H9 (cell line): Measurements from ENCODE around the gene GHR. TPM values are rescaled to one million over a fixed set of nuclear protein-coding genes. Genes with fewer than 3 reads are reported as not detected.

Experiments
- DNase-seq: peaks from one replicate; pipeline ENCODE4 v3.0.0-alpha.2; 2017
- H2AFZ ChIP-seq: one replicate; pipeline ENCODE4 v1.6.1; 2013; ENCODE audit warnings: mild to moderate bottlenecking, low read length, control low read depth, moderate library complexity
- H2AK5ac ChIP-seq: 2 replicates; pipeline ENCODE4 v1.6.1; 2013; ENCODE audit warnings: low read length, control low read depth, mixed read lengths; ENCODE audit not compliant: insufficient read length
- H2BK120ac ChIP-seq: one replicate; pipeline ENCODE4 v1.6.1; 2013; ENCODE audit warnings: low read depth, mild to moderate bottlenecking, low read length, control low read depth, inconsistent platforms; ENCODE audit not compliant: poor library complexity, severe bottlenecking
- H2BK12ac ChIP-seq: 2 replicates; pipeline ENCODE4 v1.6.1; 2013; ENCODE audit warnings: low read length, control low read depth, mixed read lengths, low read depth; ENCODE audit not compliant: insufficient read length
- H2BK15ac ChIP-seq: 2 replicates; pipeline ENCODE4 v1.6.1; 2013; ENCODE audit warnings: low read depth, low read length, control low read depth
- H2BK20ac ChIP-seq: one replicate; pipeline ENCODE4 v1.6.1; 2013; ENCODE audit warnings: low read depth, mild to moderate bottlenecking, low read length, control low read depth, inconsistent platforms; ENCODE audit not compliant: poor library complexity, severe bottlenecking
- H2BK5ac ChIP-seq: 2 replicates; pipeline ENCODE4 v1.6.1; 2013; ENCODE audit warnings: low read length, control low read depth, mixed read lengths; ENCODE audit not compliant: insufficient read length
- H3K14ac ChIP-seq: 2 replicates; pipeline ENCODE4 v1.6.1; 2013; ENCODE audit warnings: low read length, control low read depth; ENCODE audit not compliant: insufficient read depth
- H3K18ac ChIP-seq: 2 replicates; pipeline ENCODE4 v1.6.1; 2013; ENCODE audit warnings: low read depth, mild to moderate bottlenecking, mixed read lengths, low read length, control low read depth; ENCODE audit not compliant: insufficient read length
- H3K23ac ChIP-seq: 2 replicates; pipeline ENCODE4 v1.6.1; 2013; ENCODE audit warnings: low read length, control low read depth, mixed read lengths, low read depth; ENCODE audit not compliant: insufficient read length
- H3K23me2 ChIP-seq: 2 replicates; pipeline ENCODE4 v1.6.1; 2013; ENCODE audit warnings: low read depth, mild to moderate bottlenecking, mixed read lengths, low read length, control low read depth; ENCODE audit not compliant: insufficient read length, poor library complexity, severe bottlenecking
- H3K27ac ChIP-seq: 2 replicates; pipeline ENCODE4 v1.5.1; 2013; ENCODE audit warnings: low read length, control low read depth, mixed read lengths, low read depth; ENCODE audit not compliant: insufficient read length
- H3K27me3 ChIP-seq: 2 replicates; pipeline ENCODE4 v1.6.1; 2013; ENCODE audit warnings: low read length, control low read depth, inconsistent platforms; ENCODE audit not compliant: insufficient read depth
- H3K4ac ChIP-seq: 2 replicates; pipeline ENCODE4 v1.6.1; 2013; ENCODE audit warnings: low read depth, mild to moderate bottlenecking, control low read depth, inconsistent platforms, low read length, moderate library complexity
- H3K4me1 ChIP-seq: 2 replicates; pipeline ENCODE4 v1.6.1; 2013; ENCODE audit warnings: low read length, control low read depth, inconsistent platforms; ENCODE audit not compliant: insufficient read depth
- H3K4me2 ChIP-seq: 2 replicates; pipeline ENCODE4 v1.6.1; 2013; ENCODE audit warnings: low read length, control low read depth, mixed read lengths; ENCODE audit not compliant: insufficient read length, insufficient read depth
- H3K56ac ChIP-seq: 2 replicates; pipeline ENCODE4 v1.6.1; 2013; ENCODE audit warnings: low read depth, mild to moderate bottlenecking, mixed read lengths, low read length, control low read depth; ENCODE audit not compliant: insufficient read length
- H3K79me1 ChIP-seq: 2 replicates; pipeline ENCODE4 v1.6.1; 2013; ENCODE audit warnings: low read depth, mild to moderate bottlenecking, moderate library complexity, low read length, control low read depth, inconsistent platforms; ENCODE audit not compliant: insufficient read depth, poor library complexity, severe bottlenecking
- H3K79me2 ChIP-seq: 2 replicates; pipeline ENCODE4 v1.6.1; 2013; ENCODE audit warnings: low read length, control low read depth, inconsistent platforms; ENCODE audit not compliant: insufficient read depth
- H3K9ac ChIP-seq: 2 replicates; pipeline ENCODE4 v1.6.1; 2013; ENCODE audit warnings: low read length, control low read depth, mixed read lengths; ENCODE audit not compliant: insufficient read length; ENCODE audit errors: extremely low read depth
- H3K9me3 ChIP-seq: one replicate; pipeline ENCODE4 v1.6.1; 2013; ENCODE audit warnings: low read depth, low read length, inconsistent platforms; ENCODE audit not compliant: control insufficient read depth
- H3T11ph ChIP-seq: one replicate; pipeline ENCODE4 v1.6.1; 2013; ENCODE audit warnings: mild to moderate bottlenecking, low read length, control low read depth, inconsistent platforms
- H4K20me1 ChIP-seq: one replicate; pipeline ENCODE4 v1.6.1; 2013; ENCODE audit not compliant: control insufficient read depth, insufficient read length, insufficient read depth
- H4K5ac ChIP-seq: 2 replicates; pipeline ENCODE4 v1.6.1; 2013; ENCODE audit warnings: low read depth, mild to moderate bottlenecking, mixed read lengths, low read length, control low read depth; ENCODE audit not compliant: insufficient read length
- H4K8ac ChIP-seq: replicated peaks from 2 replicates; pipeline ENCODE4 v1.6.1; 2013; ENCODE audit warnings: low read length, control low read depth, mixed read lengths, low read depth; ENCODE audit not compliant: insufficient read length
- H4K91ac ChIP-seq: 2 replicates; pipeline ENCODE4 v1.6.1; 2013; ENCODE audit warnings: low read depth, mild to moderate bottlenecking, moderate library complexity, mixed read lengths, low read length, control low read depth; ENCODE audit not compliant: insufficient read length
- H3K27ac Mint-ChIP-seq, 3 experiments: 2 replicates in 2 of 3; 3 replicates in 1 of 3; pipeline ENCODE4 v1.8.0; 2020 to 2021; ENCODE audit warnings: mixed read lengths in 3 of 3, mild to moderate bottlenecking in 1 of 3, moderate library complexity in 1 of 3
- H3K27me3 Mint-ChIP-seq: 2 replicates; pipeline ENCODE4 v1.8.0; 2021; ENCODE audit warnings: low read depth, mild to moderate bottlenecking, moderate library complexity, mixed read lengths
- H3K36me3 Mint-ChIP-seq, 3 experiments: 2 replicates in 2 of 3; 3 replicates in 1 of 3; pipeline ENCODE4 v1.8.0; 2020 to 2021; ENCODE audit warnings: low read depth in 3 of 3, mixed read lengths in 3 of 3; ENCODE audit not compliant: insufficient read depth in 1 of 3
- H3K4me1 Mint-ChIP-seq, 2 experiments: 2 replicates each; pipeline ENCODE4 v1.8.0; 2020; ENCODE audit warnings: mixed read lengths in 2 of 2
- H3K4me3 Mint-ChIP-seq, 2 experiments: 2 replicates in 1 of 2; 3 replicates in 1 of 2; pipeline ENCODE4 v1.8.0; 2020 to 2021; ENCODE audit warnings: mild to moderate bottlenecking in 2 of 2, mixed read lengths in 2 of 2, moderate library complexity in 1 of 2
- H3K9me3 Mint-ChIP-seq, 2 experiments: 2 replicates in 1 of 2; 3 replicates in 1 of 2; pipeline ENCODE4 v1.8.0; 2020; ENCODE audit warnings: mild to moderate bottlenecking in 2 of 2, mixed read lengths in 2 of 2, moderate library complexity in 1 of 2
- CTCF ChIP-seq: fragments of 200-600 bp; sonication (generic); conservative IDR thresholded peaks from 3 replicates; pipeline ENCODE4 v1.8.0; 2021; ENCODE audit warnings: antibody characterized with exemption, mild to moderate bottlenecking
- WGBS: extraction: QIAGEN DNeasy Blood & Tissue Kit; methylation state at CpG from one replicate; pipeline ENCODE4 v1.1.7; 2013; ENCODE audit warnings: missing lambda C conversion rate, low lambda C conversion rate, mixed read lengths; ENCODE audit not compliant: insufficient read length; ENCODE audit errors: extremely low coverage; 5-methylcytosine and 5-hydroxymethylcytosine counted together
- total RNA-seq: library from RNA; stranded (reverse); gene quantifications from 2 replicates; pipeline ENCODE4 v1.2.1, GENCODE V29; 2021

GHR gene
- total RNA-seq, 1 experiment from 2014 or later: 0.20 TPM

- no peak for DNase-seq
- H3K9me3 Mint-ChIP-seq: no peaks in the 10 kb centered on the region
- WGBS: no CpG with 5 or more reads among the region's 2 CpGs
- no peaks in the 10 kb centered on the region for H3K4me1 ChIP-seq
- no peak overlapping the region for H2BK120ac ChIP-seq
- H3K4me2 ChIP-seq: no peak overlapping the region
- no peak overlapping the region for H3K27ac Mint-ChIP-seq
- no peak overlapping the region for H3K27ac ChIP-seq
- no peaks in the 10 kb centered on the region for H3K79me1 ChIP-seq
- no peak overlapping the region for H3K4ac ChIP-seq
- no peak overlapping the region for H2BK12ac ChIP-seq
- H3K4me3 Mint-ChIP-seq: no peak overlapping the region
- no peak overlapping the region for H2AK5ac ChIP-seq
- no peak overlapping the region for H2BK15ac ChIP-seq
- H3K36me3 Mint-ChIP-seq: no peaks in the 10 kb centered on the region
- no peak overlapping the region for H3K9ac ChIP-seq
- H3T11ph ChIP-seq: no peak overlapping the region
- no peak overlapping the region for H2BK5ac ChIP-seq
- H4K20me1 ChIP-seq: no peaks in the 10 kb centered on the region
- no peak overlapping the region for H4K5ac ChIP-seq
- H3K18ac ChIP-seq: no peak overlapping the region
- H3K56ac ChIP-seq: no peak overlapping the region
- no peak overlapping the region for H4K91ac ChIP-seq
- H2BK20ac ChIP-seq: no peak overlapping the region
- H3K4me1 Mint-ChIP-seq: no peaks in the 10 kb centered on the region
- no peak overlapping the region for H3K23ac ChIP-seq
- H3K14ac ChIP-seq: no peak overlapping the region
- H4K8ac ChIP-seq: no peak overlapping the region
- H3K79me2 ChIP-seq: no peaks in the 10 kb centered on the region
- no peak for TF ChIP-seq CTCF
- no peaks in the 10 kb centered on the region for H3K9me3 ChIP-seq
- no peaks in the 10 kb centered on the region for H3K27me3 ChIP-seq
- no peaks in the 10 kb centered on the region; the same call in 1 of the 2 replicates for H3K27me3 Mint-ChIP-seq
- no peaks in the 10 kb centered on the region for H3K23me2 ChIP-seq
- H2AFZ ChIP-seq: no peak overlapping the region
Observed at GRCh38 chr5:42640835-42641234, 217.6 kb downstream of the GHR start.
